ENCODE measurements around the gene HERC2. TPM values are rescaled to one million over a fixed set of nuclear protein-coding genes. Genes with fewer than 3 reads are reported as not detected.
"Not testable (repeated sequence)": the region's sequence is repeated elsewhere in the genome, so short reads cannot be mapped to it uniquely, and the experiment has no call there.

The HERC2 gene
- polyA plus RNA-seq, 3 donors from 2014 or later, result 4.8 to 13.9 (median 7.6) TPM

DNA sequence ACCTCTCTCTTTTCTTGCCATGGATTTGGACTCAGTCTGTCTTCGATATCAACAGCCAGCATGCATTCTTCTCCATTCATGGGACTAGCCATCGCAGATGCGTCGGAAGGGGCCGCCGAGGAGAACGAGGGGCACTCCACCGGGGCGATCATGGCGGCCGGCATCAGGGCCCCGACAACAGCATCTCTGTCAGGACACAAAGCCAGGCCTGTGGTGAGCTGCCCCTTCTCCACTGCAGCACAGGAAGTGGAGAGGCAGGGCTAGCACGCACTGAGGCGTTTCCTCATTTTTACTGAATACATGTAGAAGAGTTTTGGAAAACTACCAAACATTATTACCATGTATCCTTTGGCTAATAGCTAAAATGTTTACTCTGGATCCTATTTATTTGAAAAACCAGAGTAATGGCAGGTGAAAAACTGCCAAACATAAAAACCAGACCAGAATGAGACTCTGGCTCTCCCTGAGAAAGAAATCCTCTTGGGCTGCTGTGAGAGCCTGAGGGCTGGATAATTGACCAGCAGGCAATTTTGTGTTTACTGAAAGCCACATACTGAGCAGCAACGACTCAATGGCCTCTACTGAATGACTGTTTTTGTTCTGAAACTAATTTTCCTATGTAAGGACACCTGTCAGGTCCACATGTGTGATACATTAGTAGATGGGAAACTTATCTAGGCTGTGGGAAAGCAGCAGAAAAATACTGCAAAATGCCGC lies 153.4 kb downstream of the HERC2 start:
- DNase-seq; H3K4me3 Mint-ChIP-seq; H3K27me3 Mint-ChIP-seq (ENCODE audit: low read depth in 3 of 3); H3K4me1 Mint-ChIP-seq; H3K27ac Mint-ChIP-seq; H3K9me3 Mint-ChIP-seq: not testable (repeated sequence)
- H3K36me3 Mint-ChIP-seq, result peaks cover 42 to 70% (median 53%) of the 10 kb centered on the region in 3 donors

DNA sequence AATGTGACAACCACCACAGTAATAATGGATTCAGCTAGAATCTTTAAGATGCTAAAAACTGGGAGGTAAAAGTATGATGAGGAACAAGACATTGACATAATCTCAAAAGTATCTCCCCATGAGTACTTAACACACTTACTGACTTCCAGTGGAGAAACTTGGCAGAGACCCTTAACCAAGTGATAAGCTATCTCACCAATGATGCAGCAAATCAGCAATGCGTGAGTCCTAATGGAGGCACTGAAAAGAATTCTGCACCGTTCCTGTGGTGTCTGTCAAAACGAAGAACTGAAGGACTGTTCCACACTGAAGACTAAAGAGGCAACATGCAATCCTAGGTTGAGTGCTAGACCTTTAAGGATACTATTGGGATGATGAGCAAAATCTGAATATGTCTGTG lies 154.9 kb downstream of the HERC2 start:
- Mint-ChIP-seq H3K27ac (no peak overlapping the region), H3K4me3 (no peak overlapping the region), H3K36me3 (peaks cover 45 to 78% (median 62%) of the 10 kb centered on the region in 3 donors), H3K27me3 (ENCODE audit: low read depth in 3 of 3) (peaks cover 0 to 3% (median 2%) of the 10 kb centered on the region in 3 donors), H3K4me1 (no peaks in the 10 kb centered on the region), H3K9me3 (no peaks in the 10 kb centered on the region)
- DNase-seq, result no peak

DNA sequence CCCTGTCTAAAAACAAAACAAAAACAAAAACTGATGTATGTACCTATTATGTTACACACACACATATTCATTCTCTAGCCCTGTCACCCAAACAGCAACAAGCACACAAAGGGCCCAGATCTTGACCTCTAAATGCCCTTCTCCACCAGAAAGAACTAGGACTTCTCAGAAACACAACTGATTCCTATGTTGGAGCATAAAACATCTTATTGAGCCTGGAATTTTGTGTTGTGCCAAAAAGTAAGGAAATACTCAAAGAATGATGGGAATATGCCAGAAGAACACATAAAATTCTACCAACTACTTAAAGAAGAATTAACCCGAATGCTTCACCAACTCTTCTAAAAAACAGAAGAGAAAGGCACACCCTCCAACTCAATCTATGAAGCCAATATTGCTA lies 156.2 kb downstream of the HERC2 start:
- peaks cover 43 to 85% (median 65%) of the 10 kb centered on the region in 3 donors for H3K36me3 Mint-ChIP-seq
- H3K27me3 Mint-ChIP-seq (ENCODE audit: low read depth in 3 of 3), result peaks cover 0 to 2% (median 2%) of the 10 kb centered on the region in 3 donors
- H3K27ac Mint-ChIP-seq, result no peak overlapping the region
- no peak for DNase-seq
- H3K4me3 Mint-ChIP-seq, result no peak overlapping the region
- no peaks in the 10 kb centered on the region for H3K4me1 Mint-ChIP-seq
- no peaks in the 10 kb centered on the region for H3K9me3 Mint-ChIP-seq

DNA sequence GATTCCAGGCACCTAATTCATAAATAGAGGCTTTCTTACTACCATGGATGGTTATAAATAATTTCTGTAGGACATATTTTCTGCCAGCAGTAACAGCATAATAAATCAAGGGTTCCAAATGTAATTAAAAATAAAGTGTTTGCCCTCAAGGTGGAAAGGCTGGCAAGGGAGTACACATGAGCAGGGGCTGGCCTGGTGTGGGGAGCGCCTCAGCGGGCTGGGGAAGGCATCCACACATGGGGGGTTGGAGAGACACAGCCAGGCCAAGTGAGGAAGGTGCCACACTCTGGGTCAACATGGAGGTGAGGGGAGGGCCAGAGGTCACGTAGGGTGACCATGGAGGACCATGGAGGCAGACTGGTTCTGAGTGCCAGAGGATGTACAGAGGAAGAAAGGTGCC lies 157.1 kb downstream of the HERC2 start:
- H3K4me1 Mint-ChIP-seq, result no peaks in the 10 kb centered on the region
- H3K27me3 Mint-ChIP-seq (ENCODE audit: low read depth in 3 of 3), result peaks cover 0 to 2% (median 2%) of the 10 kb centered on the region in 3 donors
- peaks cover 45 to 88% (median 66%) of the 10 kb centered on the region in 3 donors for H3K36me3 Mint-ChIP-seq
- no peak for DNase-seq
- H3K27ac Mint-ChIP-seq, result no peak overlapping the region
- no peaks in the 10 kb centered on the region for H3K9me3 Mint-ChIP-seq
- no peak overlapping the region for H3K4me3 Mint-ChIP-seq

DNA sequence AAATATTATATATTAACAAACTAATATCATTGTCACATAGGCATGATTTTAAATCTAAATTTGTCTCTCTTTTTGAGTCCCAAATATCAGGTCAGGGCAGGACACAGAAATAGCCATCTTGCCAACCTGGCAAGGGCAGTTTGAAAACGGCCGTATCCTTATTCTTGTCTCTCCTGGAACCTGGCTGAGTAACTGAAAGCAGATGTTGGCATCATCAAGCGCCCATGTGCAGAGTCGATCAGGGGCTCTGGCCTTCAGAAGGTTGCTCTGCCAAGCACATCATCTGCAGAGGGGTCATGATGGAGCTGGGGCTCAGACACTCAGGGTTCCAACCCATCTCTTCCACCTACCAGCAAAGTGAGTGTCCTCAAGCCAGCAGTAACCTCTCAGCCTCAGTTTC lies 167.7 kb downstream of the HERC2 start:
- peaks cover 0 to 4% of the 10 kb centered on the region in 2 donors for H3K4me1 Mint-ChIP-seq
- peaks cover 0 to 7% (median 3%) of the 10 kb centered on the region in 6 donors for H3K9me3 Mint-ChIP-seq
- no peak overlapping the region for H3K27ac Mint-ChIP-seq
- H3K27me3 Mint-ChIP-seq (ENCODE audit: low read depth in 3 of 3), result peaks cover 0 to 1% (median 0%) of the 10 kb centered on the region in 3 donors
- no peak for DNase-seq
- peaks cover 5 to 36% (median 28%) of the 10 kb centered on the region in 3 donors for H3K36me3 Mint-ChIP-seq
- H3K4me3 Mint-ChIP-seq, result no peak overlapping the region

DNA sequence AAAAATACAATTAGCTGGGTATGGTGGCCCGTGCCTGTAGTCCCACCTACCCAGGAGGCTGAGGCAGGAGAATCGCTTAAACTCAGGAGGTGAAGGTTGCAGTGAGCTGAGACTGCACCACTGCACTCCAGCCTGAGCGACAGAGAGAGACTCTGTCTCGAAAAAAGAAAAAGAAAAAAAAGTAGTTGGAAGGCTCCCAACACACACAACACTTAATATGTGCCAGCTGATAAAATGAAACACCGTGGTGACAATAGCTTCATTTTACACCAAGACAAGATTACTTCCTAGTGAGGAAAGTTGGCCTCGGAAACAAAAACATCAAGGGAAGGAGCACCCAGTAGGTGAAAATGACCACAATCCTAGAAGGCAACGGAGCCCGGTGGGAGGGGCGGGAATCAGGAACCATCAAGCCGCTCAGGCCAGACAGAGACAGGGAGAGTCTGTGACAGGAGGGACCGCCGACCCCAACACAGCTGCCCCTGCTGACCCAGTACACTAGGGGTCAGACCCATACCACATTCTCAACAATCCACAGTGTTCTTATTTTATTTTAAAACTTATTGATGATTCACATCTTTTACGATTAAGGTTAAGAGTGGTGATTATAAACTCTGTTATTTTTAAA lies 168.4 kb downstream of the HERC2 start:
- Mint-ChIP-seq H3K4me3 (no peak overlapping the region), H3K4me1 (peaks cover 0 to 4% of the 10 kb centered on the region in 2 donors), H3K9me3 (peaks cover 0 to 7% (median 3%) of the 10 kb centered on the region in 6 donors), H3K36me3 (peaks cover 10 to 33% (median 31%) of the 10 kb centered on the region in 3 donors), H3K27me3 (ENCODE audit: low read depth in 3 of 3) (peaks cover 0 to 2% (median 1%) of the 10 kb centered on the region in 3 donors), H3K27ac (no peak overlapping the region)
- DNase-seq, result no peak

DNA sequence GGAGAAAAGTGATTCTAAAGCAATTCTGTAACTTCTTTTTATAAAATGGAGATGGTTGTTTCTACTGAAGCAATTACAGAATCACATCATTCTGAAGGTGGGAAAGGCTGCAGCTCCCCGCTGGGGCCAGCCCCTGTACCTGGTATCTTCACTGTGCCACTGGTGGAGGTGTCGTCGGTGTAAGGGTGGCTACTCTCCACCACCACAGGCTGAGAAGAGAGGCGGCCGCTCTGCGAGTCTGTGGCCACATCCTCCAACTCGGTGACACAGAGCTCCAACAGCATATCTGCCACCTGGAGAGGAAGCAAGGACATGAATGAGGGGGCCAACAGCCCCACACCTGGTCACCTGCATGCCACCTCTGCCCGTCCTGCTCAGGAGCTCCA lies 169.4 kb downstream of the HERC2 start:
- H3K9me3 Mint-ChIP-seq; DNase-seq; H3K4me1 Mint-ChIP-seq; H3K27me3 Mint-ChIP-seq (ENCODE audit: low read depth in 3 of 3); H3K4me3 Mint-ChIP-seq: not testable (repeated sequence)
- Mint-ChIP-seq H3K36me3 (peaks cover 10 to 25% (median 25%) of the 10 kb centered on the region in 3 donors), H3K27ac (peak overlapping the region in 4 of 6 donors; percentile 12 to 80 (median 41))

DNA sequence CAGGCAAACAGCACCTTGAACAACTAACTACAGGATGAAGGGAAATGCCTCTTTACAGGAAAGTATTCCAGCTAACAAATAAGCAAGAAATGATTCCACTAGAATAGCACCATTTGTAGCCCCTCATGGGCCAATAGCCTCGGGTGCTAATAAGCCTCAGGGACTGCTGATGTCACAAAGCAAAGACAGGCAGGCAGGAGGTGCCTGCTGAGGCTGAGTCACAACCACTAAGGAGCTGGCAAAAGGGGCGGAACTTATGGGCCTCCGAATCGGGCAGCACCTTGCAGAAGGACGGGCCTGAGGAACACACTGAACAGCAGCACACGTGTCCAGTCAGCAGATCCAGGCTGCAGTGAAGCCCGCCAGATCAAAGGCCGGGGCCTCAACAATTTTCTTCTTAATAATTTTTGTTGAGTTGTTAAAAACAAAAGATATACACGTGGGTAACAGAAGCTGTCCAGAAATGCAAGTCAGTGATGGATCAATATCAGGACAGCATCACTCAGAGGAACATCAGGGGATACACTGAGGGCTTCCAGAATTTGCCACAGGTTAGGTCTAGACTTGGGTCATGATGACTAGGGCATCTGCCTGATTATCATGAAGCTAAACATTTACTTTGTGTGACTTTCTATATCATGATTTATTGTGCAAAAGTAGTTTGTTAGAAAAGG lies 170.0 kb downstream of the HERC2 start:
- Mint-ChIP-seq H3K36me3 (peaks cover 10 to 25% (median 24%) of the 10 kb centered on the region in 3 donors), H3K27ac (peak overlapping the region in 5 of 6 donors; percentile 1 to 80 (median 15))
- H3K9me3 Mint-ChIP-seq; H3K27me3 Mint-ChIP-seq (ENCODE audit: low read depth in 3 of 3); H3K4me3 Mint-ChIP-seq; H3K4me1 Mint-ChIP-seq; DNase-seq: not testable (repeated sequence)

DNA sequence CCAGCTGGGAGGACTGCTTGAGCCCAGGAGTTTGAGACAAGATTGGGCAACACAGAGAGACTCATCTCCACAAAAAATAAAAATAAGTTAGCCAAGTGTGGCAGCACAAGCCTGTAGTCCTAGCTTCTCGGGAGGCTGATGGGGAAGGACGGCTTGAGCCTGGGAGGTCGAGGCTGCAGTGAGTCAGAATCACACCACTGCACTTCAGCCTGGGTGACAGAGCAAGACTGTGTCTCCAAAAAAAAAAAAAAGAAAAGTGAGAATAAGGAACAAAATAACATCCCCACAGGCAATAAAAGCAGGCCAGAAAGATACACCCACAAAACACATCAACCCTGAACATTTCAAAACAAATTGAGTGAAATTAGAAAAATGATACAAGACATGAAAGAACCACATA lies 174.2 kb downstream of the HERC2 start:
- Mint-ChIP-seq H3K27ac (peak overlapping the region in 1 of 6 donors; percentile 34), H3K4me1 (peaks cover 0 to 4% of the 10 kb centered on the region in 2 donors), H3K4me3 (no peak overlapping the region), H3K9me3 (peaks cover 0 to 7% (median under 1%) of the 10 kb centered on the region in 6 donors), H3K27me3 (ENCODE audit: low read depth in 3 of 3) (peaks cover 0 to 2% (median 1%) of the 10 kb centered on the region in 3 donors), H3K36me3 (peaks cover 23 to 54% (median 42%) of the 10 kb centered on the region in 3 donors)
- DNase-seq, result no peak

DNA sequence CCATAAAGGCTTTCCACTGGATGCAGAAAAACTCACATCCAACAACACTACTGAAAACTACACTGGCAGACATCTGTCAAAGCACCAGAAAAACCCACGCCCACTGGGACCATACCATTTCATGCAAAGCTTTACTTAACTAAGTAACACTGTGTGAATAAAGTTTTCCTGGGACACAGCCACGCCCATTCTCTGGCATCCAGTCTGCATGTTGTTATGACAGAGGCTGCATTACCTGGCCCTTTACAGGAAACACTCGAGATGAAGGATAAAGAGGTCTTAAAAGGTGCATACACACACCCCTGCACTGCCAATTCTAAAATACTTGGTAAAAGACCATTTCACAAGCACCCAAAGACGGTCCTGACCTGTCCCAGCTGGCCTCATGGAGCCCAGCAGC lies 176.6 kb downstream of the HERC2 start:
- peaks cover 30 to 56% (median 39%) of the 10 kb centered on the region in 3 donors for H3K36me3 Mint-ChIP-seq
- not testable (repeated sequence) for H3K9me3 Mint-ChIP-seq; DNase-seq; H3K4me3 Mint-ChIP-seq; H3K27me3 Mint-ChIP-seq (ENCODE audit: low read depth in 3 of 3); H3K4me1 Mint-ChIP-seq; H3K27ac Mint-ChIP-seq

DNA sequence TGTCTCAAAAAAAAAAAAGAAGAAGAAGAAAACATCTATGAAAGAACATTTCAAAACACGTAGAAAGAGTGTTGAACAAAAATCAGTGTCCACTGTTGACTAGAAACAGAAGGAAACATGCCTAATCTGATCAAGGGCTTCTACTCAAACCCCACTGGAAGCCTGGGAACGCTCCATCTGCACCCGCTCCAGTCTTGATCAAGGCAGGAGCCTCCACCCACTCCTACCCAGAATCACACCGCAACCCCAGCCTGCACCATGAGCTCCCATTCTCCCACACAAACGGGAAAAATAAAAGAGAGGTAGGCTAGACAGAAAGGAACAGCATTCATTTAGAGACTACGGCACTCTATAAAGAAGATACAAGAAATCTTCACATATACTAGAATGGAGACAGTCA lies 181.9 kb downstream of the HERC2 start:
- Mint-ChIP-seq H3K4me3 (no peak overlapping the region), H3K4me1 (peaks cover 15 to 23% of the 10 kb centered on the region in 2 donors), H3K27ac (peak overlapping the region in 1 of 6 donors; percentile 64), H3K27me3 (ENCODE audit: low read depth in 3 of 3) (peaks cover 0 to 6% (median 0%) of the 10 kb centered on the region in 3 donors), H3K9me3 (no peaks in the 10 kb centered on the region), H3K36me3 (peaks cover 31 to 63% (median 48%) of the 10 kb centered on the region in 3 donors)
- DNase-seq, result no peak

DNA sequence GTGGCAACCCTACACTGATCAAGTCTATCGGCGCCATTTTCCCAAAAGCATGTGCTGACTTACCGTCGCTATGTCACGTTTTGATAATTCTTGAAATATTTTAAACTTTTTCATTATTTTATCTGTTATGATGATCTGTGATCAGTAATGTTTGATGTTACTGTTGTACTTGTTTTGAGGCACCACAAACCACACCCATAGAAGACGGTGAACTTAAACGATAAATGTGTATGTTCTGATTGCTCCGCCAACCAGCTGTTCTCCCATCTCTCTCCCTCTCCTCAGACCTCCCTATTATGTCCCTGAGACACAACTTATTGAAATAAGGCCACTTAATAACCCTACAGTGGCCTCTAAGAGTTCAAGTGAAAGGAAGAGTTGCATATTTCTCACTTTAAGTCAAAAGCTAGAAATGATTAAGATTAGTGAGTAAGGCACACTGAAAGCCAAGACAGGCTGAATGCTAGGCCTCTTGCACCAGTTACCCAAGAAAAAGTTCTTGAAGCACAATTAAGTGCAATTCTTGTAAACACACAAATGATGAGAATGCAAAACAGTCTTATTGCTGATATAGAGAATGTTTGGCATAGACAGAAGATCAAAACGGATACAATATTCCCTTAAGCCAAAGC lies 184.5 kb downstream of the HERC2 start:
- H3K36me3 Mint-ChIP-seq, result peaks cover 32 to 53% (median 43%) of the 10 kb centered on the region in 3 donors
- not testable (repeated sequence) for H3K27me3 Mint-ChIP-seq (ENCODE audit: low read depth in 3 of 3); H3K9me3 Mint-ChIP-seq; DNase-seq
- peaks cover 15 to 23% of the 10 kb centered on the region in 2 donors for H3K4me1 Mint-ChIP-seq
- peak overlapping the region in 1 of 5 donors; percentile 56 for H3K4me3 Mint-ChIP-seq
- H3K27ac Mint-ChIP-seq, result peak overlapping the region in 2 of 6 donors; percentile 31 to 85

DNA sequence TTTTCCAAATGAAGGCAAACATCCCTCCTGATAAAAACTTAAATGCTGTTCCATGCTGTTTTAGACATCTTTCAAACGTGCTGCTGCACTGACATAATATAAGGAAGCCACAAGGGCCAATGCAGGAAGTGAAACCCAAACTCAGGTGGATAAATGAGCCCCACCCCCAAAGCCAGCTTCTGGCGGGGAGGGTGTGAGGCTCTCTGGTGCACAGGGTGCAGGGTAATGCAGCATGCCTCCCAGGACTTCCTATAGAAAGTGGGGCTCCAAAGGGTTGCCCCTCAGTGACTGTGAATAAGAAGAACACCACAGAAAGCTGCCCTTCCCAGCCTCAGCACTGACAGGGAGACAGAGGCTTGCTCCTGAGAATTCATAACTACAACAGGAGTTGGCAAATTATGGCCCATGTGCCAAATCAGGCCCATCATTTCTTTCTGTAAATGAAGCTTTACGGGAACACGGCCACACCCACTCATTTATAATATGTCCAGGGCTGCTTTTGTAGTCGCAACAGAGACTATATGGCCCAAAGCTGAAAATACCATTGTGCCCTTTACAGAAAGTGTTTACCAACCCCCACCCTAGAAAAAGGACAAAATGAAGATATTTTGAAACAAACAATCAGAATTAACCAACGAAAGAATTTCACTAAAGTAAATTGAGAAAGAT lies 185.6 kb downstream of the HERC2 start:
- peaks cover 15 to 23% of the 10 kb centered on the region in 2 donors for H3K4me1 Mint-ChIP-seq
- not testable (repeated sequence) for H3K27me3 Mint-ChIP-seq (ENCODE audit: low read depth in 3 of 3); H3K9me3 Mint-ChIP-seq; DNase-seq
- H3K36me3 Mint-ChIP-seq, result peaks cover 25 to 45% (median 35%) of the 10 kb centered on the region in 3 donors
- H3K27ac Mint-ChIP-seq, result peak overlapping the region in 3 of 6 donors; percentile 9 to 85 (median 63)
- peak overlapping the region in 1 of 5 donors; percentile 56 for H3K4me3 Mint-ChIP-seq

Measured in immature natural killer cell (primary cell).